Transverse colon (tissue), 4 donors: ENCODE results near the gene TAAR8.

Experiments used
- CTCF ChIP-seq, 5 experiments: fragments of 200-600 bp in 3 of 5; fragments of 450-650 bp in 2 of 5; sonication (generic) in 3 of 5; IDR thresholded peaks; 1 replicate in 2 of 5; 2 replicates in 3 of 5; pipeline ENCODE4 v1.5.1; 2016 to 2017; ENCODE audit warnings: antibody characterized with exemption in 5 of 5, inconsistent platforms in 3 of 5, mild to moderate bottlenecking in 2 of 5, moderate library complexity in 1 of 5
- EP300 ChIP-seq: sonication (generic); formaldehyde crosslinking; IDR thresholded peaks from one replicate; pipeline ENCODE4 v1.6.1; 2017; ENCODE audit warnings: antibody characterized with exemption, low read depth
- POLR2A ChIP-seq: fragments of 450-650 bp; IDR thresholded peaks from one replicate; pipeline ENCODE4 v1.6.1; 2016; ENCODE audit warnings: antibody characterized with exemption, mild to moderate bottlenecking, moderate library complexity
- POLR2AphosphoS5 ChIP-seq, 3 donors: sonication (generic); formaldehyde crosslinking; IDR thresholded peaks; one replicate each; pipeline ENCODE4 v1.6.1; 2016; ENCODE audit warnings: antibody characterized with exemption in 3 of 3

- no peak for TF ChIP-seq POLR2A
- TF ChIP-seq CTCF (IDR thresholded peaks at IDR 0.05): no peak
- no peak for TF ChIP-seq POLR2AphosphoS5 (IDR thresholded peaks at IDR 0.05)
- TF ChIP-seq EP300: no peak
Measured at GRCh38 chr6:132567566-132567965, 15.1 kb downstream of the TAAR8 start.
